Measurements from ENCODE around the gene EXOC6B. TPM values are rescaled to one million over a fixed set of nuclear protein-coding genes. Genes with fewer than 3 reads are reported as not detected.

Gene EXOC6B
- total RNA-seq, 1 donor from 2014 or later: 13.8 TPM

GRCh38 chr2:72475246-72475645 is 350.6 kb downstream of the EXOC6B start:
- Mint-ChIP-seq H3K27ac (no peak overlapping the region), H3K27me3 (no peaks in the 10 kb centered on the region), H3K4me3 (no peak overlapping the region), H3K4me1 (no peaks in the 10 kb centered on the region), H3K36me3 (ENCODE audit: low read depth) (peaks cover 30% of the 10 kb centered on the region), H3K9me3 (peaks cover 38% of the 10 kb centered on the region)
- intact Hi-C loops (cut with micrococcal nuclease): no loop called here
- DNase-seq (no peak), ATAC-seq (ENCODE audit: low read depth) (no peak)
- CTCF ChIA-PET: no interaction called here
- POLR2A ChIA-PET: interaction anchor here (0.6 kb wide), 1 partner anchor 489 kb away, joined by 3 read pairs; no protein-coding TSS in a partner anchor
- no peak for TF ChIP-seq CTCF (IDR thresholded peaks at IDR 0.05)

- ATAC-seq (ENCODE audit: low read depth) (no peak), DNase-seq (no peak)
- TF ChIP-seq CTCF (IDR thresholded peaks at IDR 0.05): no peak
- ChIA-PET POLR2A (no interaction called here), CTCF (no interaction called here)
- no peak overlapping the region for H3K27ac Mint-ChIP-seq
- H3K4me1 Mint-ChIP-seq: no peaks in the 10 kb centered on the region
- H3K27me3 Mint-ChIP-seq: no peaks in the 10 kb centered on the region
- intact Hi-C loops (cut with micrococcal nuclease): no loop called here
- no peak overlapping the region for H3K4me3 Mint-ChIP-seq
- peaks cover 1% of the 10 kb centered on the region for H3K9me3 Mint-ChIP-seq
- peaks cover 7% of the 10 kb centered on the region for H3K36me3 Mint-ChIP-seq (ENCODE audit: low read depth)
Measured at GRCh38 chr2:72457801-72458516, 367.9 kb downstream of the EXOC6B start.

GRCh38 chr2:72454189-72454588 is 371.6 kb downstream of the EXOC6B start:
- DNase-seq (no peak), ATAC-seq (ENCODE audit: low read depth) (no peak)
- Mint-ChIP-seq H3K4me3 (no peak overlapping the region), H3K9me3 (no peaks in the 10 kb centered on the region), H3K27me3 (no peaks in the 10 kb centered on the region), H3K4me1 (no peaks in the 10 kb centered on the region), H3K27ac (no peak overlapping the region), H3K36me3 (ENCODE audit: low read depth) (peaks cover 9% of the 10 kb centered on the region)
- ChIA-PET CTCF (no interaction called here), POLR2A (no interaction called here)
- TF ChIP-seq CTCF (IDR thresholded peaks at IDR 0.05): no peak
- intact Hi-C loops (cut with micrococcal nuclease): no loop called here

GRCh38 chr2:72442270-72442669 is 383.6 kb downstream of the EXOC6B start:
- intact Hi-C loops (cut with micrococcal nuclease): no loop called here
- peaks cover 18% of the 10 kb centered on the region for H3K9me3 Mint-ChIP-seq
- peaks cover 10% of the 10 kb centered on the region for H3K36me3 Mint-ChIP-seq (ENCODE audit: low read depth)
- TF ChIP-seq CTCF (IDR thresholded peaks at IDR 0.05): no peak
- DNase-seq (no peak), ATAC-seq (ENCODE audit: low read depth) (no peak)
- no peaks in the 10 kb centered on the region for H3K27me3 Mint-ChIP-seq
- H3K4me1 Mint-ChIP-seq: no peaks in the 10 kb centered on the region
- H3K27ac Mint-ChIP-seq: no peak overlapping the region
- POLR2A ChIA-PET: no interaction called here
- CTCF ChIA-PET: no interaction called here
- H3K4me3 Mint-ChIP-seq: no peak overlapping the region

- POLR2A ChIA-PET: no interaction called here
- ATAC-seq (ENCODE audit: low read depth) (no peak), DNase-seq (no peak)
- H3K9me3 Mint-ChIP-seq: peaks cover 17% of the 10 kb centered on the region
- intact Hi-C loops (cut with micrococcal nuclease): no loop called here
- no peak for TF ChIP-seq CTCF (IDR thresholded peaks at IDR 0.05)
- H3K36me3 Mint-ChIP-seq (ENCODE audit: low read depth): peaks cover 4% of the 10 kb centered on the region
- no peak overlapping the region for H3K4me3 Mint-ChIP-seq
- H3K4me1 Mint-ChIP-seq: no peaks in the 10 kb centered on the region
- H3K27me3 Mint-ChIP-seq: no peaks in the 10 kb centered on the region
- H3K27ac Mint-ChIP-seq: no peak overlapping the region
- CTCF ChIA-PET: no interaction called here
Measured at GRCh38 chr2:72439892-72440291, 385.9 kb downstream of the EXOC6B start.

Measured in activated B cell treated with CpG ODN at 0.5 μM for 24 hours (primary cell).